ENCODE measurements around the gene CA10.

DNA sequence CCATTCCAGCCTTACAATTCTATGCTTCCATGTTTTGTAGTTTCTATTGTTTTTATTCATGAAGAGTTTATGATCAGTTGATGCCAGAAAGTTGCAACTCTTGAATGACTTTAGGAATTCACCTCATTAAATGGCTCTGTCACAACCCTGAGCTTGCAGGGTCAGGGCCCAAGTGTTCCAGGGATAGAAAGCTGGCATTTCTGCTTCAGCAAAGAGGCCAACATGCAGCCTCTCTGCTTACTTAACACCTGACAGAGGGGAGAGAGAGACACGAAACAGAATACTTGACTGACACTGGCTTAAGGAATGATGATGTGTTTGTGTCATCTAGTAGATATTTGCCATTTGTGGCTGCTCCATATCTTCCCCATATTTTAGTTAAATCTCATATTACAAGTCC is 328.1 kb downstream of the CA10 start:
- no peak for TF ChIP-seq POLR2AphosphoS5 (IDR thresholded peaks at IDR 0.05; ENCODE audit: low read depth, low read length)
- TF ChIP-seq POLR2A (IDR thresholded peaks at IDR 0.05; ENCODE audit: low read depth, low read length): no peak
- TF ChIP-seq TAF1 (IDR thresholded peaks at IDR 0.05; ENCODE audit: borderline replicate concordance, low read depth, low read length): no peak
